Cardiac muscle cell (in vitro differentiated cells and primary cell): ENCODE measurements around the gene LHCGR. TPM values are rescaled to one million over a fixed set of nuclear protein-coding genes. Genes with fewer than 3 reads are reported as not detected.

Experiments used
- DNase-seq, 2 donors: peaks; one replicate each; pipeline versions ENCODE4 v3.0.0 to v3.0.0-alpha.2; 2010 to 2017; ENCODE audit warnings: low read depth in 1 of 2, low spot score in 1 of 2
- H3K27ac ChIP-seq: fragments of 200-600 bp; sonication (generic); 2 replicates; pipeline ENCODE4 v1.5.1; 2016
- H3K27me3 ChIP-seq: fragments of 200-600 bp; sonication (generic); 2 replicates; pipeline ENCODE4 v1.6.0; 2016; ENCODE audit warnings: control low read depth
- H3K36me3 ChIP-seq: fragments of 200-600 bp; sonication (generic); 2 replicates; pipeline ENCODE4 v1.5.1; 2016; ENCODE audit warnings: control low read depth
- H3K4me1 ChIP-seq: fragments of 200-600 bp; sonication (generic); 2 replicates; pipeline ENCODE4 v1.8.1; 2017; ENCODE audit warnings: low read depth, mild to moderate bottlenecking, mixed run types
- H3K4me3 ChIP-seq: fragments of 200-600 bp; sonication (generic); 2 replicates; pipeline ENCODE4 v1.5.1; 2016; ENCODE audit warnings: mild to moderate bottlenecking
- H3K9me3 ChIP-seq: fragments of 200-600 bp; sonication (generic); 2 replicates; pipeline ENCODE4 v1.5.1; 2017; ENCODE audit warnings: low read depth, mild to moderate bottlenecking, control low read depth
- CTCF ChIP-seq: IDR thresholded peaks from 2 replicates; pipeline ENCODE4 v1.5.1; 2012; ENCODE audit warnings: low read depth, mild to moderate bottlenecking, low read length
- polyA plus RNA-seq: library from polyadenylated mRNA; unstranded; fragments of >200 nt; fragmentation: Nextera tagmentation; extraction: Ambion mirVana; gene quantifications from 2 replicates; pipeline ENCODE4 v1.2.1, GENCODE V29; 2016
- total RNA-seq: library from RNA; depleted of rRNA; stranded (reverse); fragments of >200 nt; gene quantifications from 2 replicates; pipeline ENCODE4 v1.2.3, GENCODE V29; 2016

LHCGR gene
- total and polyA plus RNA-seq, 2 experiments from 2014 or later, result 0.57 TPM; not detected in 1

GRCh38 chr2:48771241-48772014, 15.9 kb upstream of the LHCGR start:
- TF ChIP-seq CTCF, result no peak

GRCh38 chr2:48770181-48770580, 14.7 kb upstream of the LHCGR start:
- TF ChIP-seq CTCF, result no peak
- H3K4me1 ChIP-seq, result no peaks in the 10 kb centered on the region
- DNase-seq, result no peak
- H3K27ac ChIP-seq, result no peak overlapping the region
- H3K27me3 ChIP-seq, result no peaks in the 10 kb centered on the region
- H3K4me3 ChIP-seq, result no peak overlapping the region
- H3K36me3 ChIP-seq, result no peaks in the 10 kb centered on the region
- H3K9me3 ChIP-seq, result no peaks in the 10 kb centered on the region

More at GRCh38 chr2:48771241-48772014, 15.9 kb upstream of the LHCGR start:
- no peaks in the 10 kb centered on the region for H3K27me3 ChIP-seq
- H3K9me3 ChIP-seq, result no peaks in the 10 kb centered on the region
- DNase-seq, result no peak
- no peaks in the 10 kb centered on the region for H3K36me3 ChIP-seq
- no peak overlapping the region for H3K27ac ChIP-seq
- H3K4me1 ChIP-seq, result no peaks in the 10 kb centered on the region
- H3K4me3 ChIP-seq, result no peak overlapping the region

GRCh38 chr2:48768669-48769068, 13.1 kb upstream of the LHCGR start:
- Histone ChIP-seq H3K27ac (no peak overlapping the region), H3K4me1 (no peaks in the 10 kb centered on the region), H3K9me3 (no peaks in the 10 kb centered on the region), H3K4me3 (no peak overlapping the region), H3K27me3 (no peaks in the 10 kb centered on the region), H3K36me3 (no peaks in the 10 kb centered on the region)
- no peak for DNase-seq
- TF ChIP-seq CTCF, result no peak

GRCh38 chr2:48767330-48767729, 11.8 kb upstream of the LHCGR start:
- no peak overlapping the region for H3K27ac ChIP-seq
- peak in 1 of 2 donors; percentile 8 for DNase-seq
- no peak overlapping the region for H3K4me3 ChIP-seq
- no peaks in the 10 kb centered on the region for H3K27me3 ChIP-seq
- no peaks in the 10 kb centered on the region for H3K9me3 ChIP-seq
- TF ChIP-seq CTCF, result no peak
- H3K4me1 ChIP-seq, result no peaks in the 10 kb centered on the region
- H3K36me3 ChIP-seq, result no peaks in the 10 kb centered on the region

- no peak overlapping the region for H3K27ac ChIP-seq
- no peaks in the 10 kb centered on the region for H3K4me1 ChIP-seq
- H3K4me3 ChIP-seq, result no peak overlapping the region
- H3K27me3 ChIP-seq, result peaks cover 8% of the 10 kb centered on the region
- no peak for TF ChIP-seq CTCF
- DNase-seq, result no peak
- no peaks in the 10 kb centered on the region for H3K9me3 ChIP-seq
- H3K36me3 ChIP-seq, result no peaks in the 10 kb centered on the region
Observed at GRCh38 chr2:48760826-48761225, 5.3 kb upstream of the LHCGR start.
